G401 (cell line): ENCODE data around the gene ATP10A. TPM values are rescaled to one million over a fixed set of nuclear protein-coding genes. Genes with fewer than 3 reads are reported as not detected.

ENCODE experiments used
- DNase-seq: peaks from one replicate; pipeline ENCODE4 v3.0.0-alpha.2; 2015; ENCODE audit warnings: low spot score
- in situ Hi-C: cut with HindIII; loops from 2 replicates; pipeline ENCODE4 v1.10.0; 2016; ENCODE audit warnings: low sequenced_read_pairs, mixed read lengths
- total RNA-seq: library from RNA; depleted of rRNA; stranded (reverse); fragments of >200 nt; shearing (Covaris generic); gene quantifications from 2 replicates; pipeline ENCODE4 v1.2.3, GENCODE V29; 2014; rRNA removed

The ATP10A gene
- 9.2 and 14.1 TPM in 2 replicates for total RNA-seq

- in situ Hi-C loops = no loop called here
- no peak for DNase-seq
These were observed at the start of gene ATP10A for GRCh38 chr15:25863111-25863967. Gene ATP10A, minus strand, starts transcription at chr15:25863327. Its CDS starts 231 bp downstream, at chr15:25863096.

GRCh38 chr15:25912035-25912434 lies 48.9 kb upstream of the ATP10A start:
- DNase-seq = no peak
- in situ Hi-C loops = no loop called here

GRCh38 chr15:25910832-25911231 lies 47.7 kb upstream of the ATP10A start:
- in situ Hi-C loops = no loop called here
- no peak for DNase-seq

- no peak for DNase-seq
- in situ Hi-C loops = no loop called here
These were observed 46.7 kb upstream of the ATP10A start for GRCh38 chr15:25909806-25910205.

GRCh38 chr15:25909325-25909724 lies 46.2 kb upstream of the ATP10A start:
- DNase-seq = no peak
- in situ Hi-C loops = no loop called here

- DNase-seq = no peak
- in situ Hi-C loops = no loop called here
These were observed 42.0 kb upstream of the ATP10A start for GRCh38 chr15:25905140-25905539.

GRCh38 chr15:25903024-25903581 lies 40.0 kb upstream of the ATP10A start:
- DNase-seq = no peak
- in situ Hi-C loops = no loop called here

- DNase-seq = no peak
These were observed 38.9 kb upstream of the ATP10A start for GRCh38 chr15:25901811-25902605.

GRCh38 chr15:25900901-25901300 lies 37.8 kb upstream of the ATP10A start:
- no peak for DNase-seq
- in situ Hi-C loops = no loop called here

More at GRCh38 chr15:25901811-25902605, 38.9 kb upstream of the ATP10A start:
- in situ Hi-C loops = no loop called here

GRCh38 chr15:25900431-25900830 lies 37.3 kb upstream of the ATP10A start:
- no peak for DNase-seq
- in situ Hi-C loops = no loop called here

- in situ Hi-C loops = no loop called here
- DNase-seq = no peak
These were observed 36.7 kb upstream of the ATP10A start for GRCh38 chr15:25899870-25900269.

GRCh38 chr15:25897658-25898057 lies 34.5 kb upstream of the ATP10A start:
- no peak for DNase-seq
- in situ Hi-C loops = no loop called here

GRCh38 chr15:25894371-25894902 lies 31.3 kb upstream of the ATP10A start:
- DNase-seq = no peak
- in situ Hi-C loops = no loop called here

- in situ Hi-C loops = no loop called here
These were observed 30.5 kb upstream of the ATP10A start for GRCh38 chr15:25893596-25893995.

GRCh38 chr15:25892126-25892525 lies 29.0 kb upstream of the ATP10A start:
- no peak for DNase-seq
- in situ Hi-C loops = no loop called here

More at GRCh38 chr15:25893596-25893995, 30.5 kb upstream of the ATP10A start:
- no peak for DNase-seq

- DNase-seq = no peak
- in situ Hi-C loops = no loop called here
These were observed 28.0 kb upstream of the ATP10A start for GRCh38 chr15:25891081-25891480.

- in situ Hi-C loops = no loop called here
- DNase-seq = no peak
These were observed 27.4 kb upstream of the ATP10A start for GRCh38 chr15:25890529-25890928.

GRCh38 chr15:25887870-25888269 lies 24.7 kb upstream of the ATP10A start:
- DNase-seq = no peak
- in situ Hi-C loops = no loop called here

GRCh38 chr15:25886498-25887140 lies 23.5 kb upstream of the ATP10A start:
- no peak for DNase-seq
- in situ Hi-C loops = no loop called here
